ENCODE results near the gene HLA-DMB. TPM values are rescaled to one million over a fixed set of nuclear protein-coding genes. Genes with fewer than 3 reads are reported as not detected.

The HLA-DMB gene
- total RNA-seq, 1 donor from 2014 or later = 10.3 TPM

DNA sequence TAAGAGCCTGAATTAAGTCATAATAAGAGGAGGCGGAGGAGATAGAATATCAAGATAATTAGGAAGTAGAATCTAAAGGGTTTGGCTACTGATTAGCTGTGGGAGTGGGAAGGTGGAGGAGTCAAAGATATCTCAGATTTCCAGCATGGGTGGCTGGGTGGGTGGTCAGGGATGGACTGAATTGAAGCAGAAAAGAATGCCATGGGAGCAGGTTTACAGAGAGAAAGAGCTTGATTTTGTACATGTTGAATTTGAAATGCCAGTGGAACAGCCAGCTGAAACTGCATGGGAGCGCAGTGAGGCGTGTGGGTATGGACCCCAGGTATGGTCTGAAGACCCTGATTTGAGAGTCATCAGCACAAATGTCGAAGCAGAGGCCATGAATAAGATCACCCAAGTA lies 13.4 kb upstream of the HLA-DMB start:
- intact Hi-C loops (cut with DNase I) = no loop called here
- TF ChIP-seq POLR2A (IDR thresholded peaks at IDR 0.05) = no peak
- TF ChIP-seq, protein P1, sequence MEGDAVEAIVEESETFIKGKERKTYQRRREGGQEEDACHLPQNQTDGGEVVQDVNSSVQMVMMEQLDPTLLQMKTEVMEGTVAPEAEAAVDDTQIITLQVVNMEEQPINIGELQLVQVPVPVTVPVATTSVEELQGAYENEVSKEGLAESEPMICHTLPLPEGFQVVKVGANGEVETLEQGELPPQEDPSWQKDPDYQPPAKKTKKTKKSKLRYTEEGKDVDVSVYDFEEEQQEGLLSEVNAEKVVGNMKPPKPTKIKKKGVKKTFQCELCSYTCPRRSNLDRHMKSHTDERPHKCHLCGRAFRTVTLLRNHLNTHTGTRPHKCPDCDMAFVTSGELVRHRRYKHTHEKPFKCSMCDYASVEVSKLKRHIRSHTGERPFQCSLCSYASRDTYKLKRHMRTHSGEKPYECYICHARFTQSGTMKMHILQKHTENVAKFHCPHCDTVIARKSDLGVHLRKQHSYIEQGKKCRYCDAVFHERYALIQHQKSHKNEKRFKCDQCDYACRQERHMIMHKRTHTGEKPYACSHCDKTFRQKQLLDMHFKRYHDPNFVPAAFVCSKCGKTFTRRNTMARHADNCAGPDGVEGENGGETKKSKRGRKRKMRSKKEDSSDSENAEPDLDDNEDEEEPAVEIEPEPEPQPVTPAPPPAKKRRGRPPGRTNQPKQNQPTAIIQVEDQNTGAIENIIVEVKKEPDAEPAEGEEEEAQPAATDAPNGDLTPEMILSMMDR (IDR thresholded peaks at IDR 0.05) = no peak
- TF ChIP-seq POLR2AphosphoS5 (IDR thresholded peaks at IDR 0.05; ENCODE audit: insufficient read depth in 1 of 2, low read depth in 1 of 2) = no peak
- no peaks in the 10 kb centered on the region for H3K27me3 ChIP-seq
- peak in 1 of 2 donors; percentile 52 for DNase-seq (ENCODE audit: extremely low spot score in 2 of 2)
- H3K4me1 ChIP-seq = no peaks in the 10 kb centered on the region
- no peak overlapping the region for H3K27ac ChIP-seq
- no peaks in the 10 kb centered on the region for H3K36me3 ChIP-seq
- H3K9me3 ChIP-seq = no peaks in the 10 kb centered on the region
- H3K4me3 ChIP-seq = no peak overlapping the region

DNA sequence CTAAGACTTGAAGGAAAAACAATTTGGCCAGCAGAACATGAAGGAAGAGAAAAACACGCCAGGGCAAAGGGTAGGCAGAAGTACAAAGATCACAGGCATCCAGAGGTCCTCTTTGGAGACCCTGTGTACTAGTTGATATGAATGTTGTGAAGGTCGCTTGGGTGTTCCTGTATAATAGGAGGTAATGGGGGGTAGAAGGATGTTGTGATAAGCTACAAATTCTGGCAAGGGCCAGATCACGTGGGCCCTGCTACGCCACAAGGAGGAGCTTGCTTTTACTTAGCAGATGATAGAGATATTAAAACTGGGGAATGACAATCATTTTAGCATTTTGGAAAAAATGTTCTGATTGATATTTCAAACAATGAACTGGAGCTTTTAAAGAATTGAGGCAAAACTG lies 12.9 kb upstream of the HLA-DMB start:
- intact Hi-C loops (cut with DNase I) = no loop called here
- TF ChIP-seq, protein P1 (IDR thresholded peaks at IDR 0.05) = no peak
- no peak for TF ChIP-seq POLR2A (IDR thresholded peaks at IDR 0.05)
- H3K9me3 ChIP-seq = no peaks in the 10 kb centered on the region
- H3K27me3 ChIP-seq = no peaks in the 10 kb centered on the region
- H3K27ac ChIP-seq = no peak overlapping the region
- H3K4me3 ChIP-seq = no peak overlapping the region
- no peaks in the 10 kb centered on the region for H3K36me3 ChIP-seq
- no peaks in the 10 kb centered on the region for H3K4me1 ChIP-seq
- peak in 1 of 2 donors; percentile 49 for DNase-seq (ENCODE audit: extremely low spot score in 2 of 2)

DNA sequence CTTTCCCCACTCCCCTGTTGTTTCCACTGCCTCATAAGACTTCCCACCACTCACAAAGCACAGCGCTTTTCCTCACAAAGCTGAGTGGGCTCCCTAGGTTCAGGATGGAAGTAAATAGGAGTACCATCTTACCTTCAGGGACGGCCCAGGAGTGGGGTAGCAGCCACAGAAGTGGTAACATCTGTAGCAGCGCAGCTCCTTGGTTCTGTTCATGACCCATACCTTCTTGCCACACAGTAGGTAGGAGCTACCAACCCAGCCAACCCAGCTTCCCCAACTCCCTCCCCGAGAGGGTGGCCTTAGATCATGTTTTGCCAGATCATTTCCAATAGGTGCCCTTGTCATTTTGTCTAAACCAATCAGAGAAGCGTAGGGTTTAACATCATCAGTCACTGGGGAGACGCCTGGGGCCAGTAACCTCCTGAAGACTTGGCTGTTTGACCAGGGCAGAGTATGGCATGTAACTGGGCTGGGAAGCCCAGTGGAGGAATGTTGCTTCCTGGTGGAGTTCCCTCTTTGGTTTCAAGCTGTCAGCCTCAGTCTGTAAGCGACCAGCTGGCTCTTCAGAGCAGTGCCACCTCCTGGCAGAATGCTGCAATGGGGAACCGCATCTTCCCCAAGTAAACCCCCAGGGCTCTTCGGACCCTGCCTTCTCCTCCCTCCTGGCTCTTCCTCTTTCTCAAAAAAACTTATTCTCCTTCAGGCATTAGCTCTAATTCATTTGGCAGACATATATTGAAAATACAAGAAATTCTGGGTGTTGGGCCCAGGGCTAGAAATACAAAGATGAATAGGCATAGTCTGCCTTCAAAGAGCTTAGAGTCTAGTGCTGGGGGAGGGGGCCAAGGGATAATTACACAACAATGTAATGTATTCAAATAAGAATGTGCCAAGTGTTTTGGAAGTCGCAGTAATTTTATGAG lies 12.2 kb upstream of the HLA-DMB start, which contains the start of gene HLA-DMA:
HLA-DMA (minus strand) TSS at position 281 of the 923 bp plus-strand sequence; CDS start at position 220, 61 bp downstream.
- TF ChIP-seq POLR2A (IDR thresholded peaks at IDR 0.05) (peak in 1 of 2 donors; percentile 37), POLR2AphosphoS5 (IDR thresholded peaks at IDR 0.05; ENCODE audit: insufficient read depth in 1 of 2, low read depth in 1 of 2) (peak; percentile 45 to 87)
- TF ChIP-seq, protein P1 (IDR thresholded peaks at IDR 0.05) = peak; percentile 42 to 59 (median 56)
- no peaks in the 10 kb centered on the region for H3K4me1 ChIP-seq
- intact Hi-C loops (cut with DNase I) = no loop called here
- peak in 1 of 2 donors; percentile 96 for DNase-seq (ENCODE audit: extremely low spot score in 2 of 2)
- peak within 1 kb of the TSS; percentile 9 to 30 for H3K4me3 ChIP-seq
- H3K27me3 ChIP-seq = no peaks in the 10 kb centered on the region
- H3K36me3 ChIP-seq = no peaks in the 10 kb centered on the region
- peak within 1 kb of the TSS; percentile 72 for H3K27ac ChIP-seq
- no peaks in the 10 kb centered on the region for H3K9me3 ChIP-seq

DNA sequence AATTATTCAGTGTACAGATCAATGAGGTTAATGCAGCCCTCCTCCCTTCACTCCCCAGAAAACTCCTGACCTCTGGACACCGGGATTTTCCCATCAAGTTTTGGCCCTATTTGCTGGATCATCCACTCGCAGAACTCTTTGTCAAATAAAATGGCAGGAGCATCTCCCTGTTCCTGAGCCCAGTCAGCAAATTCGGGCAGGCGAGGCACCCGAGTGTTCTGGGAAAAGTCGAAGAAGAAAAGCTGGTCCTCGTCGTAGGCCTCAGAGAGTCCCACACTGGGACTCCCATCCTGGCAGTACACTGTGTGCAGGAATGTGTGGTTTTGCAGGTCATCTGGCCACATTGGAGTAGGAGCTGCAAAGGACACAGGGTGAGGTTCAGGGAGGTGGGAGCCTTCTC lies 9.6 kb upstream of the HLA-DMB start:
- H3K27me3 ChIP-seq = no peaks in the 10 kb centered on the region
- H3K36me3 ChIP-seq = no peaks in the 10 kb centered on the region
- no peaks in the 10 kb centered on the region for H3K9me3 ChIP-seq
- H3K4me3 ChIP-seq = no peak overlapping the region
- TF ChIP-seq POLR2AphosphoS5 (IDR thresholded peaks at IDR 0.05; ENCODE audit: insufficient read depth in 1 of 2, low read depth in 1 of 2) (no peak), POLR2A (IDR thresholded peaks at IDR 0.05) (no peak)
- DNase-seq (ENCODE audit: extremely low spot score in 2 of 2) = no peak
- H3K4me1 ChIP-seq = no peaks in the 10 kb centered on the region
- intact Hi-C loops (cut with DNase I) = no loop called here
- H3K27ac ChIP-seq = no peak overlapping the region

DNA sequence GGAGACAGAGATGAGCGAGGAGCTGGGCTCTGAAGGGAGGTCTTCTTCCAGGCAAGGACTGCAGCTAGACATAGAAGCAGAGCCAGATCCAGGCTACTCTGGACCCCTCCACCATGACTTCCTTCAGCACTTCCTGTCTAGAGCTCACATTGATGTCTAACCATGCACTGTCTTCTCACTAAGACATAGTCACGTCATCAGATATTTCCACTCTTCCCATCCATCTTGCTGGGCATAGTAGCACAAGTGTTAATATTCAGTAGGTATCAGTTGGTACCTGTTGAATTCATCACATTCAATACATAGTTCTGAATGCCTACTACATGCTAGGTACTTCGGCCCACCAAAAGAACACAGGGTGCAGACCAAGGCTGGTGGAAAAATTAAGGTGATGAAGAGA lies 9.2 kb upstream of the HLA-DMB start:
- Histone ChIP-seq H3K9me3 (no peaks in the 10 kb centered on the region), H3K4me3 (no peak overlapping the region), H3K27me3 (no peaks in the 10 kb centered on the region), H3K4me1 (no peaks in the 10 kb centered on the region), H3K27ac (no peak overlapping the region), H3K36me3 (no peaks in the 10 kb centered on the region)
- TF ChIP-seq POLR2AphosphoS5 (IDR thresholded peaks at IDR 0.05; ENCODE audit: insufficient read depth in 1 of 2, low read depth in 1 of 2) (no peak), POLR2A (IDR thresholded peaks at IDR 0.05) (no peak)
- TF ChIP-seq, protein P1 (IDR thresholded peaks at IDR 0.05) = no peak
- intact Hi-C loops (cut with DNase I) = no loop called here
- DNase-seq (ENCODE audit: extremely low spot score in 2 of 2) = no peak
